Measurements from ENCODE around the gene ACVR2B. TPM values are rescaled to one million over a fixed set of nuclear protein-coding genes. Genes with fewer than 3 reads are reported as not detected.

Gene ACVR2B
- total and polyA plus RNA-seq, 7 donors = 0.59 to 11.9 (median 3.4) TPM

- intact Hi-C loops (cut with DNase I) = no loop called here
- Histone ChIP-seq H3K36me3 (ENCODE audit: insufficient read depth in 1 of 2, low read depth in 1 of 2) (peaks cover 9 to 98% of the 10 kb centered on the region in 2 donors), H3K27me3 (ENCODE audit: insufficient read depth in 3 of 3, low read length in 2 of 3) (no peaks in the 10 kb centered on the region), H3K9me3 (no peaks in the 10 kb centered on the region), H3K4me3 (no peak overlapping the region), H3K27ac (no peak overlapping the region), H3K4me1 (no peaks in the 10 kb centered on the region)
- no peak for TF ChIP-seq CTCF (IDR thresholded peaks at IDR 0.05)
- no peak for ATAC-seq
- WGBS, 3 donors = 82 to 88% (median 84%) methylated on average over 2 of the region's 2 CpGs
- DNase-seq = no peak
These were observed 56.0 kb downstream of the ACVR2B start for GRCh38 chr3:38509732-38510131.

- Histone ChIP-seq H3K4me1 (no peaks in the 10 kb centered on the region), H3K27me3 (ENCODE audit: insufficient read depth in 3 of 3, low read length in 2 of 3) (no peaks in the 10 kb centered on the region), H3K4me3 (no peak overlapping the region), H3K27ac (no peak overlapping the region), H3K36me3 (ENCODE audit: insufficient read depth in 1 of 2, low read depth in 1 of 2) (peaks cover 9 to 97% of the 10 kb centered on the region in 2 donors), H3K9me3 (no peaks in the 10 kb centered on the region)
- ATAC-seq = no peak
- intact Hi-C loops (cut with DNase I) = no loop called here
- no peak for TF ChIP-seq CTCF (IDR thresholded peaks at IDR 0.05)
- no peak for DNase-seq
These were observed 56.9 kb downstream of the ACVR2B start for GRCh38 chr3:38510631-38511030.

- intact Hi-C loops (cut with DNase I) = no loop called here
- peaks cover 9 to 91% of the 10 kb centered on the region in 2 donors for H3K36me3 ChIP-seq (ENCODE audit: insufficient read depth in 1 of 2, low read depth in 1 of 2)
- no peak for ATAC-seq
These were observed 57.9 kb downstream of the ACVR2B start for GRCh38 chr3:38511546-38511945.

GRCh38 chr3:38515367-38515766 is 61.7 kb downstream of the ACVR2B start:
- TF ChIP-seq CTCF (IDR thresholded peaks at IDR 0.05) = no peak
- H3K27me3 ChIP-seq (ENCODE audit: insufficient read depth in 3 of 3, low read length in 2 of 3) = no peaks in the 10 kb centered on the region
- H3K4me1 ChIP-seq = peaks cover 7% of the 10 kb centered on the region
- H3K27ac ChIP-seq = no peak overlapping the region
- H3K4me3 ChIP-seq = no peak overlapping the region
- no peaks in the 10 kb centered on the region for H3K9me3 ChIP-seq
- peaks cover 3 to 60% of the 10 kb centered on the region in 2 donors for H3K36me3 ChIP-seq (ENCODE audit: insufficient read depth in 1 of 2, low read depth in 1 of 2)
- 79 to 85% (median 84%) methylated on average over 6 to 7 of the region's 7 CpGs for WGBS, 3 donors
- intact Hi-C loops (cut with DNase I) = no loop called here
- ATAC-seq = no peak
- no peak for DNase-seq

More at GRCh38 chr3:38511546-38511945, 57.9 kb downstream of the ACVR2B start:
- no peak overlapping the region for H3K4me3 ChIP-seq
- 74 to 81% (median 77%) methylated on average over 3 of the region's 3 CpGs for WGBS, 3 donors
- no peak overlapping the region for H3K27ac ChIP-seq
- H3K4me1 ChIP-seq = no peaks in the 10 kb centered on the region
- no peak for TF ChIP-seq CTCF (IDR thresholded peaks at IDR 0.05)
- no peak for DNase-seq
- no peaks in the 10 kb centered on the region for H3K27me3 ChIP-seq (ENCODE audit: insufficient read depth in 3 of 3, low read length in 2 of 3)
- no peaks in the 10 kb centered on the region for H3K9me3 ChIP-seq

GRCh38 chr3:38516669-38517068 is 63.0 kb downstream of the ACVR2B start:
- H3K36me3 ChIP-seq (ENCODE audit: insufficient read depth in 1 of 2, low read depth in 1 of 2) = peaks cover 3 to 48% of the 10 kb centered on the region in 2 donors
- no peak for TF ChIP-seq CTCF (IDR thresholded peaks at IDR 0.05)
- ATAC-seq (no peak), DNase-seq (no peak)
- no peak overlapping the region for H3K4me3 ChIP-seq
- peaks cover 9% of the 10 kb centered on the region for H3K4me1 ChIP-seq
- WGBS, 3 donors = 0 to 92% (median 3%) methylated on average over 1 of the region's 1 CpG
- intact Hi-C loops (cut with DNase I) = no loop called here
- H3K27ac ChIP-seq = no peak overlapping the region
- H3K27me3 ChIP-seq (ENCODE audit: insufficient read depth in 3 of 3, low read length in 2 of 3) = no peaks in the 10 kb centered on the region
- no peaks in the 10 kb centered on the region for H3K9me3 ChIP-seq

All from psoas muscle (tissue), 8 donors.